Neural cell (in vitro differentiated cells): ENCODE data around the gene RASGRP1. TPM values are rescaled to one million over a fixed set of nuclear protein-coding genes. Genes with fewer than 3 reads are reported as not detected.
A peak's percentile ranks its signal among the peaks of the same experiment; 100 is the strongest.

Experiments used
- H2AFZ ChIP-seq: fragments of 200-600, 300-800 bp; sonication (generic), shearing (Covaris generic); 2 replicates; pipeline ENCODE4 v1.6.0; 2014; ENCODE audit warnings: low read depth, mild to moderate bottlenecking, antibody characterized with exemption, low read length, moderate library complexity
- H3F3A ChIP-seq: fragments of 200-600 bp; shearing (Covaris generic); 2 replicates; pipeline ENCODE4 v1.6.1; 2016; ENCODE audit warnings: mild to moderate bottlenecking, moderate library complexity, mixed read lengths, antibody characterized with exemption, low read length; ENCODE audit not compliant: insufficient read depth, poor library complexity, severe bottlenecking
- H3K27ac ChIP-seq: fragments of 200-600, 300-800 bp; sonication (generic), shearing (Covaris generic); 2 replicates; pipeline ENCODE4 v1.5.1; 2014; ENCODE audit warnings: mild to moderate bottlenecking, low read length, moderate library complexity
- H3K27me3 ChIP-seq: fragments of 300-800, 200-600 bp; sonication (generic), shearing (Covaris generic); 2 replicates; pipeline ENCODE4 v1.6.0; 2014; ENCODE audit warnings: mild to moderate bottlenecking, low read depth, low read length, moderate library complexity; ENCODE audit not compliant: insufficient read depth
- H3K36me3 ChIP-seq: fragments of 300-800, 200-600 bp; sonication (generic), shearing (Covaris generic); 2 replicates; pipeline ENCODE4 v1.5.1; 2014; ENCODE audit warnings: mild to moderate bottlenecking, antibody characterized with exemption, low read length, moderate library complexity; ENCODE audit not compliant: insufficient read depth
- H3K4me2 ChIP-seq: fragments of 300-800, 200-600 bp; sonication (generic), shearing (Covaris generic); 2 replicates; pipeline ENCODE4 v1.6.0; 2014; ENCODE audit warnings: mild to moderate bottlenecking, low read length
- H3K4me3 ChIP-seq: fragments of 300-800, 200-600 bp; sonication (generic), shearing (Covaris generic); 2 replicates; pipeline ENCODE4 v1.5.1; 2014; ENCODE audit warnings: mild to moderate bottlenecking, low read length, moderate library complexity
- H3K79me2 ChIP-seq: fragments of 200-600 bp; shearing (Covaris generic); replicated peaks from 2 replicates; pipeline ENCODE4 v1.6.0; 2014; ENCODE audit warnings: mild to moderate bottlenecking, low read length, moderate library complexity; ENCODE audit not compliant: insufficient read depth
- H3K9ac ChIP-seq: fragments of 300-800, 200-600 bp; sonication (generic), shearing (Covaris generic); 2 replicates; pipeline ENCODE4 v1.6.1; 2016; ENCODE audit warnings: mild to moderate bottlenecking, low read length, mixed read lengths
- H3K9me2 ChIP-seq: fragments of 200-600 bp; shearing (Covaris generic); 2 replicates; pipeline ENCODE4 v1.6.1; 2016; ENCODE audit warnings: mild to moderate bottlenecking, low read length, mixed read lengths; ENCODE audit not compliant: insufficient read depth
- H3K9me3 ChIP-seq: fragments of 200-600, 300-800 bp; sonication (generic), shearing (Covaris generic); 2 replicates; pipeline ENCODE4 v1.6.1; 2016; ENCODE audit warnings: mild to moderate bottlenecking, mixed run types, low read length, moderate library complexity, mixed read lengths
- H4K20me1 ChIP-seq: fragments of 200-600 bp; shearing (Covaris generic); 2 replicates; pipeline ENCODE4 v1.6.1; 2016; ENCODE audit warnings: mild to moderate bottlenecking, mixed run types; ENCODE audit not compliant: insufficient read depth
- EP300 ChIP-seq: fragments of 450-650 bp; conservative IDR thresholded peaks from 2 replicates; pipeline ENCODE4 v1.6.1; 2014; ENCODE audit warnings: antibody characterized with exemption, mild to moderate bottlenecking, moderate library complexity; ENCODE audit not compliant: poor library complexity, severe bottlenecking
- EZH2 ChIP-seq: fragments of 200-600, 300-800 bp; shearing (Covaris generic), sonication (generic); IDR thresholded peaks from 2 replicates; pipeline ENCODE4 v1.6.1; 2014; ENCODE audit warnings: antibody characterized with exemption, low read length, borderline replicate concordance, mild to moderate bottlenecking; ENCODE audit not compliant: insufficient read depth, poor library complexity, severe bottlenecking
- MXI1 ChIP-seq: fragments of 450-650 bp; conservative IDR thresholded peaks from 2 replicates; pipeline ENCODE4 v1.6.1; 2014; ENCODE audit warnings: antibody characterized with exemption, mild to moderate bottlenecking; ENCODE audit not compliant: poor library complexity, severe bottlenecking
- POLR2AphosphoS5 ChIP-seq: IDR thresholded peaks from 2 replicates; pipeline ENCODE4 v1.6.1; 2012
- RAD21 ChIP-seq: fragments of 450-650 bp; conservative IDR thresholded peaks from 2 replicates; pipeline ENCODE4 v1.6.1; 2014; ENCODE audit warnings: antibody characterized with exemption, mild to moderate bottlenecking, moderate library complexity
- SMC3 ChIP-seq: fragments of 450-650 bp; conservative IDR thresholded peaks from 2 replicates; pipeline ENCODE4 v1.6.1; 2014; ENCODE audit warnings: antibody characterized with exemption, mild to moderate bottlenecking, moderate library complexity; ENCODE audit not compliant: poor library complexity
- TAF1 ChIP-seq: IDR thresholded peaks from 2 replicates; pipeline ENCODE4 v1.6.1; 2012; ENCODE audit warnings: low read depth
- polyA plus RNA-seq: library from polyadenylated mRNA; depleted of rRNA; stranded (reverse); fragments of >200 nt; gene quantifications from 2 replicates; pipeline ENCODE4 v1.2.3, GENCODE V29; 2014
- TF ChIP-seq, protein P1 (sequence below): IDR thresholded peaks from 2 replicates; pipeline ENCODE4 v1.6.1; 2012; ENCODE audit warnings: borderline replicate concordance
- TF ChIP-seq, protein P2 (sequence below): fragments of 450-650 bp; IDR thresholded peaks from 2 replicates; pipeline ENCODE4 v1.5.1; 2014; ENCODE audit warnings: antibody characterized with exemption, mild to moderate bottlenecking, moderate library complexity; ENCODE audit not compliant: poor library complexity, severe bottlenecking

The RASGRP1 gene
- polyA plus RNA-seq, 1 donor from 2014 or later = 3.1 TPM

DNA sequence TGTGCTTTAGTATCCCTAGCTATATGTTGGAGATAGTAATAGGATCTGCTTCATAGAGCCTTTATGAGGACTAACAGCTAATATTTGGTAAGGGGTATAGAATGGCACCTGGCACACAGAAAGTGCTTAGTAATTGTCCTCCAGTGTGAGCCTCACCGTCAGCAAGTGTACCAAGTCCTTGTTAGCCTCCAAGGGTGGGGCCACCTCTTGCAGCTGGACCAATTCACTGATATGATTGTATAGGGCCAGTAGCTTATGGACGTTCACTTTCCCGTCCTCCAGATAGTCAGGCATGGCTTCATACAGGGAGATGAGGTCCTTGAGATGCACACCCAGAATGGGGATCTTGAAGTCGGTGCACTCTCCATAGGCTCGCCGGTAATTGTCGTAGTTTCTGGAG lies 57.0 kb downstream of the RASGRP1 start:
- H3K27ac ChIP-seq = peak overlapping the region; percentile 83
- H3K79me2 ChIP-seq = no peaks in the 10 kb centered on the region
- no peaks in the 10 kb centered on the region for H3K36me3 ChIP-seq
- peak overlapping the region; percentile 52 for H3K9ac ChIP-seq
- H3K9me2 ChIP-seq = no peaks in the 10 kb centered on the region
- no peaks in the 10 kb centered on the region for H4K20me1 ChIP-seq
- TF ChIP-seq SMC3 (no peak), MXI1 (no peak), TAF1 (no peak), RAD21 (no peak), EP300 (no peak), POLR2AphosphoS5 (no peak)
- TF ChIP-seq, protein P1, sequence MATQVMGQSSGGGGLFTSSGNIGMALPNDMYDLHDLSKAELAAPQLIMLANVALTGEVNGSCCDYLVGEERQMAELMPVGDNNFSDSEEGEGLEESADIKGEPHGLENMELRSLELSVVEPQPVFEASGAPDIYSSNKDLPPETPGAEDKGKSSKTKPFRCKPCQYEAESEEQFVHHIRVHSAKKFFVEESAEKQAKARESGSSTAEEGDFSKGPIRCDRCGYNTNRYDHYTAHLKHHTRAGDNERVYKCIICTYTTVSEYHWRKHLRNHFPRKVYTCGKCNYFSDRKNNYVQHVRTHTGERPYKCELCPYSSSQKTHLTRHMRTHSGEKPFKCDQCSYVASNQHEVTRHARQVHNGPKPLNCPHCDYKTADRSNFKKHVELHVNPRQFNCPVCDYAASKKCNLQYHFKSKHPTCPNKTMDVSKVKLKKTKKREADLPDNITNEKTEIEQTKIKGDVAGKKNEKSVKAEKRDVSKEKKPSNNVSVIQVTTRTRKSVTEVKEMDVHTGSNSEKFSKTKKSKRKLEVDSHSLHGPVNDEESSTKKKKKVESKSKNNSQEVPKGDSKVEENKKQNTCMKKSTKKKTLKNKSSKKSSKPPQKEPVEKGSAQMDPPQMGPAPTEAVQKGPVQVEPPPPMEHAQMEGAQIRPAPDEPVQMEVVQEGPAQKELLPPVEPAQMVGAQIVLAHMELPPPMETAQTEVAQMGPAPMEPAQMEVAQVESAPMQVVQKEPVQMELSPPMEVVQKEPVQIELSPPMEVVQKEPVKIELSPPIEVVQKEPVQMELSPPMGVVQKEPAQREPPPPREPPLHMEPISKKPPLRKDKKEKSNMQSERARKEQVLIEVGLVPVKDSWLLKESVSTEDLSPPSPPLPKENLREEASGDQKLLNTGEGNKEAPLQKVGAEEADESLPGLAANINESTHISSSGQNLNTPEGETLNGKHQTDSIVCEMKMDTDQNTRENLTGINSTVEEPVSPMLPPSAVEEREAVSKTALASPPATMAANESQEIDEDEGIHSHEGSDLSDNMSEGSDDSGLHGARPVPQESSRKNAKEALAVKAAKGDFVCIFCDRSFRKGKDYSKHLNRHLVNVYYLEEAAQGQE = no peak
- H2AFZ ChIP-seq = no peak overlapping the region
- H3K27me3 ChIP-seq = no peaks in the 10 kb centered on the region
- H3K9me3 ChIP-seq = no peaks in the 10 kb centered on the region
- H3K4me3 ChIP-seq = peak overlapping the region; percentile 28
- H3F3A ChIP-seq = peaks cover 5% of the 10 kb centered on the region
- H3K4me2 ChIP-seq = no peak overlapping the region

DNA sequence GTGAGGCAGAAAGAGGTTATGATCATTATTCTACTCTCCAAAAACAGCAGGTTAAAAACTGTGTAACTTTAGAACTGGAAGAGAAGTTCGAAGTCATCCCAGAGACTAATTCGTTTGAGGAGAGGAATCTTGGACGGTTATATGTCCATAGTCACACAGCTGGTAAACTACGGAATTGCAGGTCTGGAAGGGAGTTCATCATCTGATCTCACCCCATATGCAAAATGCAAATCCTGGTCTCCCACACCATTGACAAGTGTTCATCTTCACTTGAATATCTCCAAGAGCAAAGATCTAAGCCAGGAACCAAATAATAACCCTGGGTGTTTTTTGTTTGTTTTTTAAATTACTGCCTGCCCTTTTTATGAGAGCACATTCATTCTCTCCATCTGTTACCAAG lies 57.6 kb downstream of the RASGRP1 start:
- no peak overlapping the region for H2AFZ ChIP-seq
- H3K9me2 ChIP-seq = no peaks in the 10 kb centered on the region
- peaks cover 5% of the 10 kb centered on the region for H3F3A ChIP-seq
- no peak overlapping the region for H3K4me3 ChIP-seq
- no peaks in the 10 kb centered on the region for H4K20me1 ChIP-seq
- H3K27ac ChIP-seq = peak overlapping the region; percentile 83
- H3K79me2 ChIP-seq = no peaks in the 10 kb centered on the region
- no peaks in the 10 kb centered on the region for H3K36me3 ChIP-seq
- TF ChIP-seq RAD21 (no peak), MXI1 (no peak), EZH2 (no peak), POLR2AphosphoS5 (no peak), EP300 (no peak), TAF1 (no peak), SMC3 (no peak)
- TF ChIP-seq, protein P1 = no peak
- TF ChIP-seq, protein P2, sequence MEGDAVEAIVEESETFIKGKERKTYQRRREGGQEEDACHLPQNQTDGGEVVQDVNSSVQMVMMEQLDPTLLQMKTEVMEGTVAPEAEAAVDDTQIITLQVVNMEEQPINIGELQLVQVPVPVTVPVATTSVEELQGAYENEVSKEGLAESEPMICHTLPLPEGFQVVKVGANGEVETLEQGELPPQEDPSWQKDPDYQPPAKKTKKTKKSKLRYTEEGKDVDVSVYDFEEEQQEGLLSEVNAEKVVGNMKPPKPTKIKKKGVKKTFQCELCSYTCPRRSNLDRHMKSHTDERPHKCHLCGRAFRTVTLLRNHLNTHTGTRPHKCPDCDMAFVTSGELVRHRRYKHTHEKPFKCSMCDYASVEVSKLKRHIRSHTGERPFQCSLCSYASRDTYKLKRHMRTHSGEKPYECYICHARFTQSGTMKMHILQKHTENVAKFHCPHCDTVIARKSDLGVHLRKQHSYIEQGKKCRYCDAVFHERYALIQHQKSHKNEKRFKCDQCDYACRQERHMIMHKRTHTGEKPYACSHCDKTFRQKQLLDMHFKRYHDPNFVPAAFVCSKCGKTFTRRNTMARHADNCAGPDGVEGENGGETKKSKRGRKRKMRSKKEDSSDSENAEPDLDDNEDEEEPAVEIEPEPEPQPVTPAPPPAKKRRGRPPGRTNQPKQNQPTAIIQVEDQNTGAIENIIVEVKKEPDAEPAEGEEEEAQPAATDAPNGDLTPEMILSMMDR = no peak
- no peak overlapping the region for H3K9ac ChIP-seq
- no peak overlapping the region for H3K4me2 ChIP-seq
- no peaks in the 10 kb centered on the region for H3K9me3 ChIP-seq
- H3K27me3 ChIP-seq = no peaks in the 10 kb centered on the region
